HepG2 (cell line): ENCODE measurements around the gene STK17A. TPM values are rescaled to one million over a fixed set of nuclear protein-coding genes. Genes with fewer than 3 reads are reported as not detected.
A peak's percentile ranks its signal among the peaks of the same experiment; 100 is the strongest.

Experiments used
- ATAC-seq: fragments of 200-7000 bp; cut with Tn5 transposase; 3 replicates; pipeline ENCODE4 v1.9.1; 2020; ENCODE audit warnings: mild to moderate bottlenecking, moderate library complexity
- Bru-seq: library from RNA; stranded (reverse); fragments of 400-500 nt; gene quantifications from one replicate; lab custom pipeline; 2021; lab: Mats Ljungman, UMichigan
- BruChase-seq, 2 experiments: library from RNA; stranded (reverse); fragments of 400-500 nt; gene quantifications; one replicate each; lab custom pipeline; 2021; lab: Mats Ljungman, UMichigan
- BruUV-seq: library from RNA; stranded (reverse); fragments of 400-500 nt; replicated peaks from 2 replicates; lab custom pipeline; 2021; lab: Mats Ljungman, UMichigan
- CTCF ChIA-PET: fragments of 300-600 bp; formaldehyde crosslinking; extraction: SDS; loops from one replicate; lab custom pipeline; 2021; ENCODE audit warnings: low total read pairs, inconsistent platforms, low intra/inter-chr PET ratio; lab: Yijun Ruan, JAX
- POLR2A ChIA-PET: fragments of 350-600 bp; sonication (Branson Sonifier 250); formaldehyde crosslinking; loops from one replicate; lab custom pipeline; 2020; ENCODE audit warnings: antibody characterized with exemption, inconsistent platforms; lab: Yijun Ruan, JAX
- DNase-seq: peaks from one replicate; pipeline ENCODE4 v3.0.0-alpha.2; 2015; ENCODE audit warnings: low spot score
- FAIRE-seq: peaks from 3 replicates; lab custom pipeline; 2011; peaks lifted over from hg19 to GRCh38; lab: Jason Lieb, UNC
- H2AFZ ChIP-seq: one replicate; pipeline ENCODE4 v1.6.1; 2011; ENCODE audit warnings: low read length, inconsistent platforms
- H3K27ac ChIP-seq: fragments of 300-600 bp; 3 replicates; pipeline ENCODE4 v1.8.0; 2011; ENCODE audit warnings: mixed run types, mild to moderate bottlenecking, mixed read lengths, low read length, inconsistent platforms; ENCODE audit not compliant: insufficient read depth; ENCODE audit errors: extremely low read length
- H3K27me3 ChIP-seq, 2 experiments: fragments of 200-600 bp in 1 of 2; 2 replicates in 1 of 2; 3 replicates in 1 of 2; pipeline versions ENCODE4 v1.6.0 to v1.8.0; 2011; ENCODE audit warnings: low read length in 2 of 2, mild to moderate bottlenecking in 2 of 2, moderate library complexity in 2 of 2, inconsistent platforms in 1 of 2; ENCODE audit not compliant: insufficient read depth in 2 of 2, control insufficient read depth in 1 of 2
- H3K36me3 ChIP-seq, 2 experiments: fragments of 200-600 bp in 1 of 2; replicated peaks in 1 of 2; 2 replicates in 1 of 2; 3 replicates in 1 of 2; pipeline versions ENCODE4 v1.5.1 to v1.8.0; 2011; ENCODE audit warnings: low read length in 2 of 2, inconsistent platforms in 1 of 2; ENCODE audit not compliant: insufficient read depth in 2 of 2, control insufficient read depth in 1 of 2
- H3K4me1 ChIP-seq: 2 replicates; pipeline ENCODE4 v1.5.1; 2012; ENCODE audit warnings: low read length, inconsistent platforms; ENCODE audit not compliant: insufficient read depth
- H3K4me2 ChIP-seq: 2 replicates; pipeline ENCODE4 v1.6.0; 2011; ENCODE audit warnings: low read depth, low read length, inconsistent platforms
- H3K4me3 ChIP-seq, 3 experiments: fragments of 200-600 bp in 1 of 3; sonication (generic), shearing (Covaris generic) in 1 of 3; replicated peaks in 1 of 3; 2 replicates each; pipeline ENCODE4 v1.5.1; 2011 to 2016; ENCODE audit warnings: low read length in 3 of 3, inconsistent platforms in 2 of 3, low read depth in 2 of 3, mild to moderate bottlenecking in 2 of 3, control low read depth in 1 of 3, mixed read lengths in 1 of 3; ENCODE audit not compliant: insufficient read depth in 1 of 3
- H3K79me2 ChIP-seq: one replicate; pipeline ENCODE4 v1.6.1; 2011; ENCODE audit warnings: low read length, inconsistent platforms; ENCODE audit not compliant: insufficient read depth
- H3K9ac ChIP-seq: 2 replicates; pipeline ENCODE4 v1.6.0; 2011; ENCODE audit warnings: mild to moderate bottlenecking, low read depth, low read length, inconsistent platforms; ENCODE audit not compliant: insufficient read depth
- H3K9me3 ChIP-seq: 2 replicates; pipeline ENCODE4 v1.5.1; 2012; ENCODE audit warnings: mild to moderate bottlenecking, low read length
- H4K20me1 ChIP-seq: 2 replicates; pipeline ENCODE4 v1.6.0; 2011; ENCODE audit warnings: inconsistent platforms, mild to moderate bottlenecking, low read length, moderate library complexity; ENCODE audit not compliant: insufficient read depth
- CTCF ChIP-seq: sonication (generic); formaldehyde crosslinking; IDR thresholded peaks from 2 replicates; pipeline ENCODE4 v1.5.0; 2020; ENCODE audit warnings: mild to moderate bottlenecking, missing genetic modification reagents, moderate library complexity
- ELF1 ChIP-seq: sonication (generic); formaldehyde crosslinking; IDR thresholded peaks from 2 replicates; pipeline ENCODE4 v1.4.0; 2020; ENCODE audit warnings: missing genetic modification reagents
- ISX ChIP-seq: sonication (generic); formaldehyde crosslinking; conservative IDR thresholded peaks from 2 replicates; pipeline ENCODE4 v1.5.0; 2020; ENCODE audit warnings: missing genetic modification reagents
- KLF16 ChIP-seq, 2 experiments: sonication (generic) in 1 of 2; formaldehyde crosslinking in 1 of 2; IDR thresholded peaks; 2 replicates each; pipeline versions ENCODE4 v1.6.1 to v1.8.0; 2016 to 2023; ENCODE audit warnings: missing genetic modification reagents in 2 of 2, missing compliant biosample characterization in 1 of 2
- SNAPC4 ChIP-seq: sonication (generic); formaldehyde crosslinking; IDR thresholded peaks from 2 replicates; pipeline ENCODE4 v1.4.0; 2020; ENCODE audit warnings: mild to moderate bottlenecking, missing genetic modification reagents
- TAF1 ChIP-seq: sonication (generic); formaldehyde crosslinking; IDR thresholded peaks from 2 replicates; pipeline ENCODE4 v1.4.0; 2020; ENCODE audit warnings: missing genetic modification reagents
- ZFP37 ChIP-seq: sonication (generic); formaldehyde crosslinking; IDR thresholded peaks from 2 replicates; pipeline ENCODE4 v1.4.0; 2020; ENCODE audit warnings: missing genetic modification reagents, borderline replicate concordance
- ZNF329 ChIP-seq: sonication (generic); formaldehyde crosslinking; IDR thresholded peaks from 2 replicates; pipeline ENCODE4 v1.9.0; 2021; ENCODE audit warnings: low read depth, mild to moderate bottlenecking, missing genetic modification reagents
- WGBS: methylation state at CpG from one replicate; pipeline ENCODE4 v1.1.6; 2017; ENCODE audit warnings: low lambda C conversion rate; 5-methylcytosine and 5-hydroxymethylcytosine counted together
- in situ Hi-C: cut with HindIII; loops from 2 replicates; pipeline ENCODE4 v1.10.0; 2017; ENCODE audit warnings: low pct_unique_long_range_greater_than_20kb; ENCODE audit not compliant: extremely low pct_ligation_motif_present
- intact Hi-C: fragments of 100-400 bp; cut with micrococcal nuclease; formaldehyde crosslinking; loops from one replicate; pipeline ENCODE4 v1.10.0; 2022; ENCODE audit not compliant: unreplicated experiment
- long read RNA-seq, 2 experiments: library from RNA in 1 of 2; library from polyadenylated mRNA in 1 of 2; stranded (forward) in 1 of 2; unstranded in 1 of 2; transcript quantifications; one replicate each; pipeline ENCODE4 v2.0.0, GENCODE V29; 2019 to 2022
- polyA minus RNA-seq, 3 experiments: library from RNA; depleted of rRNA, polyadenylated mRNA; stranded (reverse); fragments of >200 nt; gene quantifications; 2 replicates each; pipeline ENCODE4 v1.2.3, GENCODE V29; 2011; ENCODE audit warnings: low replicate concordance in 1 of 3
- polyA plus RNA-seq, 8 experiments: library from polyadenylated mRNA; depleted of rRNA in 3 of 8; stranded (reverse) in 7 of 8; unstranded in 1 of 8; fragments of >200 nt; fragmentation: Illumina TruSeq in 4 of 8; extraction: Trizol in 4 of 8; gene quantifications; 2 replicates each; pipeline versions ENCODE4 v1.2.1 to v1.2.3, GENCODE V29; 2011 to 2016; ENCODE audit warnings: low read depth in 4 of 8, missing spikeins in 1 of 8, mixed read lengths in 1 of 8; ENCODE audit not compliant: insufficient read depth in 1 of 8
- total RNA-seq, 5 experiments: library from RNA; depleted of rRNA; stranded (reverse); fragments of >200 nt; fragmentation: Illumina TruSeq; extraction: Trizol; gene quantifications; 2 replicates each; pipeline ENCODE4 v1.2.3, GENCODE V29; 2016; ENCODE audit warnings: low read depth in 1 of 5

Gene STK17A
- total RNA-seq (2016; rRNA removed; fragmentation: Illumina TruSeq; extraction: Trizol) (24.3 and 30.2 TPM in 2 replicates), polyA plus RNA-seq (2011; rRNA removed) (16.3 and 18.6 TPM in 2 replicates), polyA minus RNA-seq (2011; rRNA and poly(A)+ RNA removed; ENCODE audit: low replicate concordance) (6.8 and 7.3 TPM in 2 replicates), Bru-seq, nascent RNA (percentile 87 among the genes with signal in this experiment), BruChase-seq, experiment 1, labeled RNA remaining after a 6-hour chase (percentile 77 among the genes with signal in this experiment), BruChase-seq, experiment 2, labeled RNA remaining after a 2-hour chase (percentile 78 among the genes with signal in this experiment)
- total RNA-seq (2016; cell fraction: cytosol; rRNA removed; fragmentation: Illumina TruSeq; extraction: Trizol; ENCODE audit: low read depth) = 5.3 and 5.9 TPM in 2 replicates
- total RNA-seq (2016; cell fraction: insoluble cytoplasmic fraction; rRNA removed; fragmentation: Illumina TruSeq; extraction: Trizol) = 24.1 and 28.2 TPM in 2 replicates
- total RNA-seq (2016; cell fraction: membrane; rRNA removed; fragmentation: Illumina TruSeq; extraction: Trizol) = 10.8 and 11.7 TPM in 2 replicates
- 13.0 and 16.0 TPM in 2 replicates for total RNA-seq (2016; cell fraction: nucleus; rRNA removed; fragmentation: Illumina TruSeq; extraction: Trizol)
- 8.2 and 13.1 TPM in 2 replicates for polyA plus RNA-seq (2011; cell fraction: cytosol; rRNA removed)
- 9.5 and 12.7 TPM in 2 replicates for polyA plus RNA-seq (2011; cell fraction: nucleus; rRNA removed)
- polyA plus RNA-seq (2012) = 44.1 and 47.2 TPM in 2 replicates
- 3.7 and 4.1 TPM in 2 replicates for polyA plus RNA-seq (2016; cell fraction: cytosol; fragmentation: Illumina TruSeq; extraction: Trizol; ENCODE audit: low read depth)
- polyA plus RNA-seq (2016; cell fraction: insoluble cytoplasmic fraction; fragmentation: Illumina TruSeq; extraction: Trizol; ENCODE audit: low read depth) = 20.8 and 22.2 TPM in 2 replicates
- 5.4 and 6.7 TPM in 2 replicates for polyA plus RNA-seq (2016; cell fraction: membrane; fragmentation: Illumina TruSeq; extraction: Trizol; ENCODE audit: low read depth)
- polyA plus RNA-seq (2016; cell fraction: nucleus; fragmentation: Illumina TruSeq; extraction: Trizol; ENCODE audit: insufficient read depth, low read depth) = 17.1 and 19.2 TPM in 2 replicates
- 15.5 and 20.7 TPM in 2 replicates for polyA minus RNA-seq (2011; cell fraction: cytosol; rRNA and poly(A)+ RNA removed)
- polyA minus RNA-seq (2011; cell fraction: nucleus; rRNA and poly(A)+ RNA removed) = 32.6 and 33.4 TPM in 2 replicates
- long read RNA-seq, experiment 1, transcript STK17A-201 (7 exons, 3,368 nt) = major isoform, 19 of 28 reads
- long read RNA-seq, experiment 1, partial matches to known transcripts = 5 of 28 reads
- long read RNA-seq, experiment 1, other reads (novel, unspliced or antisense) = 4 of 28 reads
- long read RNA-seq, experiment 2, transcript STK17A-201 (7 exons, 3,368 nt) = major isoform, 59 of 113 reads
- long read RNA-seq, experiment 2, partial matches to known transcripts = 7 of 113 reads
- long read RNA-seq, experiment 2, other reads (novel, unspliced or antisense) = 43 of 113 reads

- BruUV-seq = no TSS peak
- H4K20me1 ChIP-seq = peaks cover 18% of the 10 kb centered on the region
- FAIRE-seq = peak; percentile 60
- DNase-seq = peak; percentile 88
- peak within 1 kb of the TSS; percentile 97 for H3K4me2 ChIP-seq
- WGBS = 1% methylated on average over 10 of the region's 83 CpGs
- CTCF ChIA-PET = interaction anchor here (0.6 to 3.6 kb wide), 8 partner anchors 47 to 257 kb away, joined by 3 to 59 read pairs (median 4); no protein-coding TSS in a partner anchor
- peak; percentile 84 for ATAC-seq
- peak within 1 kb of the TSS; percentile 84 for H3K9ac ChIP-seq
- peaks cover 49% of the 10 kb centered on the region for H3K4me1 ChIP-seq
- intact Hi-C loops (loop anchor here (1.0 to 5.0 kb wide), 7 partner anchors 40 to 257 kb away; no protein-coding TSS in a partner anchor), in situ Hi-C loops (loop anchor here (5.0 kb wide), 2 partner anchors 120 to 255 kb away; no protein-coding TSS in a partner anchor)
- POLR2A ChIA-PET = interaction anchor here (0.6 to 2.4 kb wide), 44 partner anchors 8 to 671 kb away, joined by 3 to 39 read pairs (median 4); partner anchors contain the start of genes BLVRA, C7orf25, COA1 and MRPL32
- H3K4me3 ChIP-seq = peak within 1 kb of the TSS; percentile 89 to 96 (median 93)
- peaks cover 43% of the 10 kb centered on the region for H3K79me2 ChIP-seq
- no peaks in the 10 kb centered on the region for H3K9me3 ChIP-seq
- H3K36me3 ChIP-seq = no peaks in the 10 kb centered on the region
- peak within 1 kb of the TSS; percentile 90 for H2AFZ ChIP-seq
- H3K27ac ChIP-seq = peak within 1 kb of the TSS; percentile 75
- peaks cover 0 to 5% of the 10 kb centered on the region in 2 experiments; a peak in 1 of 5 replicates for H3K27me3 ChIP-seq
- TF ChIP-seq KLF16 (CRISPR knock-in tag; IDR thresholded peaks at IDR 0.05) (peak in 1 of 2 experiments; percentile 63; a peak in 2 of 4 replicates), ZFP37 (0 out of 2 replicates have a peak, but pooled peaks have one; percentile 17), ELF1 (CRISPR knock-in tag) (0 out of 2 replicates have a peak, but pooled peaks have one; percentile 36), TAF1 (CRISPR knock-in tag) (peak; percentile 92), SNAPC4 (CRISPR knock-in tag) (0 out of 2 replicates have a peak, but pooled peaks have one; percentile 26), ZNF329 (CRISPR knock-in tag) (peak; percentile 84; the same call in 1 of the 2 replicates), CTCF (CRISPR knock-in tag) (peak; percentile 99), ISX (CRISPR knock-in tag) (no peak)
These were observed at the start of gene STK17A for GRCh38 chr7:43582503-43583423. TSS of gene STK17A (plus strand) at chr7:43583108. CDS start at chr7:43583244, 136 bp downstream.
